ENCODE data around the gene SHISAL1.

Gene SHISAL1

GRCh38 chr22:44309137-44309536 is 3.6 kb downstream of the SHISAL1 start:
- H3K27ac ChIP-seq (ENCODE audit: low read length) = no peak overlapping the region
- no peak overlapping the region for H2AFZ ChIP-seq (ENCODE audit: low read length)
- no peaks in the 10 kb centered on the region for H3K36me3 ChIP-seq (replicated peaks; ENCODE audit: insufficient read depth, low read length)
- TF ChIP-seq EZH2phosphoT487 (IDR thresholded peaks at IDR 0.05; ENCODE audit: low read length) (no peak), CTCF (IDR thresholded peaks at IDR 0.05; ENCODE audit: low read length) (no peak), EZH2 (optimal IDR thresholded peaks at IDR 0.05; ENCODE audit: low read depth, low read length) (no peak)
- no peak overlapping the region for H3K4me3 ChIP-seq (ENCODE audit: low read length)
- H3K9ac ChIP-seq (ENCODE audit: low read length) = no peak overlapping the region
- H3F3A ChIP-seq (ENCODE audit: insufficient read depth, low read length) = no peaks in the 10 kb centered on the region
- no peak overlapping the region for H3K4me2 ChIP-seq (ENCODE audit: low read depth, low read length)
- no peaks in the 10 kb centered on the region for H4K20me1 ChIP-seq (ENCODE audit: insufficient read depth, low read length)
- no peak for DNase-seq
- no peaks in the 10 kb centered on the region for H3K4me1 ChIP-seq (ENCODE audit: low read length)
- peaks cover 93% of the 10 kb centered on the region for H3K27me3 ChIP-seq (replicated peaks; ENCODE audit: insufficient read depth, low read length)
- no peaks in the 10 kb centered on the region for H3K9me3 ChIP-seq (replicated peaks; ENCODE audit: insufficient read depth, low read length)
- no peaks in the 10 kb centered on the region for H3K79me2 ChIP-seq (ENCODE audit: low read length)
- no peaks in the 10 kb centered on the region for H3K9me2 ChIP-seq (replicated peaks; ENCODE audit: insufficient read depth, low read length)

GRCh38 chr22:44307509-44308169 is 5.1 kb downstream of the SHISAL1 start:
- no peaks in the 10 kb centered on the region for H3K36me3 ChIP-seq (replicated peaks; ENCODE audit: insufficient read depth, low read length)
- H4K20me1 ChIP-seq (ENCODE audit: insufficient read depth, low read length) = no peaks in the 10 kb centered on the region
- H2AFZ ChIP-seq (ENCODE audit: low read length) = no peak overlapping the region
- H3K4me3 ChIP-seq (ENCODE audit: low read length) = no peak overlapping the region
- no peak overlapping the region for H3K9ac ChIP-seq (ENCODE audit: low read length)
- no peaks in the 10 kb centered on the region for H3K9me2 ChIP-seq (replicated peaks; ENCODE audit: insufficient read depth, low read length)
- H3K79me2 ChIP-seq (ENCODE audit: low read length) = no peaks in the 10 kb centered on the region
- DNase-seq = no peak
- H3K27me3 ChIP-seq (replicated peaks; ENCODE audit: insufficient read depth, low read length) = peaks cover 88% of the 10 kb centered on the region
- TF ChIP-seq EZH2 (optimal IDR thresholded peaks at IDR 0.05; ENCODE audit: low read depth, low read length) (no peak), CTCF (IDR thresholded peaks at IDR 0.05; ENCODE audit: low read length) (no peak), EZH2phosphoT487 (IDR thresholded peaks at IDR 0.05; ENCODE audit: low read length) (no peak)
- H3K27ac ChIP-seq (ENCODE audit: low read length) = no peak overlapping the region
- H3K4me2 ChIP-seq (ENCODE audit: low read depth, low read length) = no peak overlapping the region
- H3F3A ChIP-seq (ENCODE audit: insufficient read depth, low read length) = no peaks in the 10 kb centered on the region
- no peaks in the 10 kb centered on the region for H3K4me1 ChIP-seq (ENCODE audit: low read length)
- H3K9me3 ChIP-seq (replicated peaks; ENCODE audit: insufficient read depth, low read length) = no peaks in the 10 kb centered on the region

GRCh38 chr22:44305888-44306287 is 6.9 kb downstream of the SHISAL1 start:
- no peaks in the 10 kb centered on the region for H3K36me3 ChIP-seq (replicated peaks; ENCODE audit: insufficient read depth, low read length)
- no peaks in the 10 kb centered on the region for H3K9me2 ChIP-seq (replicated peaks; ENCODE audit: insufficient read depth, low read length)
- H3K27me3 ChIP-seq (replicated peaks; ENCODE audit: insufficient read depth, low read length) = peaks cover 87% of the 10 kb centered on the region
- no peaks in the 10 kb centered on the region for H3K9me3 ChIP-seq (replicated peaks; ENCODE audit: insufficient read depth, low read length)
- no peak overlapping the region for H3K9ac ChIP-seq (ENCODE audit: low read length)
- no peak overlapping the region for H3K4me3 ChIP-seq (ENCODE audit: low read length)
- no peak overlapping the region for H3K27ac ChIP-seq (ENCODE audit: low read length)
- H3K4me2 ChIP-seq (ENCODE audit: low read depth, low read length) = no peak overlapping the region
- no peak for TF ChIP-seq CTCF (IDR thresholded peaks at IDR 0.05; ENCODE audit: low read length)
- no peak for TF ChIP-seq EZH2 (optimal IDR thresholded peaks at IDR 0.05; ENCODE audit: low read depth, low read length)
- no peak for TF ChIP-seq EZH2phosphoT487 (IDR thresholded peaks at IDR 0.05; ENCODE audit: low read length)
- no peaks in the 10 kb centered on the region for H4K20me1 ChIP-seq (ENCODE audit: insufficient read depth, low read length)
- no peak overlapping the region for H2AFZ ChIP-seq (ENCODE audit: low read length)
- H3F3A ChIP-seq (ENCODE audit: insufficient read depth, low read length) = no peaks in the 10 kb centered on the region
- DNase-seq = no peak
- no peaks in the 10 kb centered on the region for H3K4me1 ChIP-seq (ENCODE audit: low read length)
- H3K79me2 ChIP-seq (ENCODE audit: low read length) = no peaks in the 10 kb centered on the region
